GM12878 (cell line): ENCODE results near the gene PDF. TPM values are rescaled to one million over a fixed set of nuclear protein-coding genes. Genes with fewer than 3 reads are reported as not detected.

Experiments used
- IKZF1 ChIP-seq: fragments of 450-650 bp; conservative IDR thresholded peaks from 2 replicates; pipeline ENCODE4 v1.6.1; 2017; ENCODE audit warnings: antibody characterized with exemption, mild to moderate bottlenecking
- IKZF2 ChIP-seq, 2 experiments: fragments of 450-650 bp; IDR thresholded peaks; 2 replicates each; pipeline ENCODE4 v1.6.1; 2017; ENCODE audit warnings: mild to moderate bottlenecking in 2 of 2, moderate library complexity in 2 of 2
- MEF2B ChIP-seq: fragments of 450-650 bp; IDR thresholded peaks from 2 replicates; pipeline ENCODE4 v1.6.1; 2018; ENCODE audit warnings: mild to moderate bottlenecking, moderate library complexity; ENCODE audit not compliant: partially characterized antibody, poor library complexity, severe bottlenecking
- NFIC ChIP-seq: IDR thresholded peaks from 2 replicates; pipeline ENCODE4 v1.6.1; 2012; ENCODE audit warnings: low read depth, mild to moderate bottlenecking, inconsistent platforms, low read length, moderate library complexity
- POLR2A ChIP-seq: IDR thresholded peaks from 2 replicates; pipeline ENCODE4 v1.6.1; 2011; ENCODE audit warnings: low read depth, mild to moderate bottlenecking, low read length
- POU2F2 ChIP-seq: IDR thresholded peaks from 3 replicates; pipeline ENCODE4 v1.6.1; 2011; ENCODE audit warnings: low read depth, mild to moderate bottlenecking, low read length, borderline replicate concordance
- RB1 ChIP-seq: fragments of 450-650 bp; formaldehyde crosslinking; IDR thresholded peaks from 2 replicates; pipeline ENCODE4 v1.6.1; 2017; ENCODE audit warnings: mild to moderate bottlenecking, borderline replicate concordance
- polyA plus RNA-seq, 11 experiments: library from polyadenylated mRNA; depleted of rRNA in 4 of 11; unstranded in 6 of 11; stranded (reverse) in 5 of 11; fragments of >200 nt; fragmentation: Nextera tagmentation in 4 of 11; fragmentation: Illumina TruSeq in 1 of 11; extraction: Ambion mirVana in 4 of 11; extraction: Trizol in 1 of 11; gene quantifications; 1 replicate in 1 of 11; 2 replicates in 10 of 11; pipeline versions ENCODE4 v1.2.1 to v1.2.3, GENCODE V29; 2011 to 2016; ENCODE audit warnings: inconsistent platforms in 2 of 11, missing spikeins in 2 of 11, low read depth in 1 of 11
- total RNA-seq, 4 experiments: library from RNA; depleted of rRNA in 3 of 4; stranded (reverse); fragments of >200 nt in 3 of 4; fragmentation: Illumina TruSeq in 1 of 4; extraction: Trizol in 1 of 4; gene quantifications; 2 replicates each; pipeline versions ENCODE4 v1.2.1 to v1.2.3, GENCODE V29; 2013 to 2021
- TF ChIP-seq, protein P1 (sequence below): fragments of 450-650 bp; IDR thresholded peaks from 2 replicates; pipeline ENCODE4 v1.6.1; 2017; ENCODE audit warnings: mild to moderate bottlenecking, moderate library complexity
- TF ChIP-seq, protein P2 (sequence below): IDR thresholded peaks from 2 replicates; pipeline ENCODE4 v1.6.1; 2012; ENCODE audit warnings: low read depth, low read length, improper control_type of control experiment
- TF ChIP-seq, protein P3 (sequence below): fragments of 450-650 bp; conservative IDR thresholded peaks from 2 replicates; pipeline ENCODE4 v1.6.1; 2017; ENCODE audit warnings: mild to moderate bottlenecking, moderate library complexity
- TF ChIP-seq, protein P4 (sequence below): fragments of 450-650 bp; IDR thresholded peaks from 2 replicates; pipeline ENCODE4 v1.6.1; 2017; ENCODE audit warnings: low read depth, mild to moderate bottlenecking, moderate library complexity
- TF ChIP-seq, protein P5 (sequence below): IDR thresholded peaks from 2 replicates; pipeline ENCODE4 v1.6.1; 2011; ENCODE audit warnings: borderline replicate concordance, low read depth, mild to moderate bottlenecking, moderate library complexity, low read length; ENCODE audit not compliant: insufficient read depth, poor library complexity, severe bottlenecking
- TF ChIP-seq, protein P6 (sequence below): fragments of 450-650 bp; IDR thresholded peaks from 2 replicates; pipeline ENCODE4 v1.6.1; 2016; ENCODE audit warnings: mild to moderate bottlenecking, moderate library complexity, borderline replicate concordance

PDF gene
- total and polyA plus RNA-seq, 10 of the 15 experiments (the other 5 are each of a cell fraction or from before 2014, with no cell fraction given), result 0.13 to 44.1 (median 16.7) TPM

DNA sequence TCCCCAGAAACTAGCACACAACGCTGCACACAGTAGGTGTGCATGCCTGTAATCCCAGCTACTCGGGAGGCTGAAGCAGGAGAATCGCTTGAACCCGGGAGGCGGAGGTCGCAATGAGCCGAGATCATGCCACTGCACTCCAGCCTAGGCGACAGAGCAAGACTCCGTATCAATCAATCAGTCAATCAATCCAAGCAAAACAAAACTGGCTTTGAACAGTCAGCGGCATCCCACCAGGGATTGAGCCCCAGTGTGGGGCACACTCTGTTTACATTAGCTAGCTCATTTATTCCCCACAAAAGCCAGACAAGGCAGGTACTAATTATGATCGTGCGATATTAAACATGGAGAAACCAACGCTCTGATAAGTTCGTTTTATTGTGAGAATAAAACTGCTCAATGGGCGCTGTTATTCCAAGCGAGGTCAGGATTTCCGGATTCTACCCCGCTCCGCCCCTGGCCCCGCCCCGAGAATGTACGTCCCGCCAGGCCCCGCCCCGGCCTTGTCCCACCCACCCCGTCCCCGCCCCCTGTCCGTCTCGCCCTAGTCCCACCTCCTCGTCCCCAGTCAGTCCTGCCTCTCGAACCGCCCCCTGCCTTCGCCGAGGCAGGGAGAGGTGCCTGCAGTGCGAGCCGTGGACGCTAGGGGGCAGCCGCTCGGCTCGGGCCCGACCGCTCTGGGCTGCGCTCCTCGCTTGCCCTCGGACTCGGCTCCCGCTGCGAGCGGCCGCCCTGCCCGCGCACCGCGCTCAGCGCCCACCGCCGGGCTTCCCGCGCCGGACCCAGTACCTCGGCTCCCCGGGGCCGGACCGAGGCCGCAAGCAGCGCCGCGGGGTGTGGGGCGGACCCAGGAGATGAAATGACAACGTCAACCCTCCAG lies 19.5 kb downstream of the PDF start, which contains the start of gene VPS4A (continued):
- TF ChIP-seq, protein P1, sequence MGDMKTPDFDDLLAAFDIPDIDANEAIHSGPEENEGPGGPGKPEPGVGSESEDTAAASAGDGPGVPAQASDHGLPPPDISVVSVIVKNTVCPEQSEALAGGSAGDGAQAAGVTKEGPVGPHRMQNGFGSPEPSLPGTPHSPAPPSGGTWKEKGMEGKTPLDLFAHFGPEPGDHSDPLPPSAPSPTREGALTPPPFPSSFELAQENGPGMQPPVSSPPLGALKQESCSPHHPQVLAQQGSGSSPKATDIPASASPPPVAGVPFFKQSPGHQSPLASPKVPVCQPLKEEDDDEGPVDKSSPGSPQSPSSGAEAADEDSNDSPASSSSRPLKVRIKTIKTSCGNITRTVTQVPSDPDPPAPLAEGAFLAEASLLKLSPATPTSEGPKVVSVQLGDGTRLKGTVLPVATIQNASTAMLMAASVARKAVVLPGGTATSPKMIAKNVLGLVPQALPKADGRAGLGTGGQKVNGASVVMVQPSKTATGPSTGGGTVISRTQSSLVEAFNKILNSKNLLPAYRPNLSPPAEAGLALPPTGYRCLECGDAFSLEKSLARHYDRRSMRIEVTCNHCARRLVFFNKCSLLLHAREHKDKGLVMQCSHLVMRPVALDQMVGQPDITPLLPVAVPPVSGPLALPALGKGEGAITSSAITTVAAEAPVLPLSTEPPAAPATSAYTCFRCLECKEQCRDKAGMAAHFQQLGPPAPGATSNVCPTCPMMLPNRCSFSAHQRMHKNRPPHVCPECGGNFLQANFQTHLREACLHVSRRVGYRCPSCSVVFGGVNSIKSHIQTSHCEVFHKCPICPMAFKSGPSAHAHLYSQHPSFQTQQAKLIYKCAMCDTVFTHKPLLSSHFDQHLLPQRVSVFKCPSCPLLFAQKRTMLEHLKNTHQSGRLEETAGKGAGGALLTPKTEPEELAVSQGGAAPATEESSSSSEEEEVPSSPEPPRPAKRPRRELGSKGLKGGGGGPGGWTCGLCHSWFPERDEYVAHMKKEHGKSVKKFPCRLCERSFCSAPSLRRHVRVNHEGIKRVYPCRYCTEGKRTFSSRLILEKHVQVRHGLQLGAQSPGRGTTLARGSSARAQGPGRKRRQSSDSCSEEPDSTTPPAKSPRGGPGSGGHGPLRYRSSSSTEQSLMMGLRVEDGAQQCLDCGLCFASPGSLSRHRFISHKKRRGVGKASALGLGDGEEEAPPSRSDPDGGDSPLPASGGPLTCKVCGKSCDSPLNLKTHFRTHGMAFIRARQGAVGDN, result peak; percentile 7
- TF ChIP-seq MEF2B (no peak), IKZF2 (IDR thresholded peaks at IDR 0.05) (peak in 1 of 2 experiments; percentile 17; a peak in 2 of 4 replicates), POU2F2 (0 out of 3 replicates have a peak, but pooled peaks have one; percentile 16), RB1 (peak; percentile 94; the same call in 1 of the 2 replicates), POLR2A (peak; percentile 88), NFIC (no peak), IKZF1 (peak; percentile 84)
- TF ChIP-seq, protein P2, sequence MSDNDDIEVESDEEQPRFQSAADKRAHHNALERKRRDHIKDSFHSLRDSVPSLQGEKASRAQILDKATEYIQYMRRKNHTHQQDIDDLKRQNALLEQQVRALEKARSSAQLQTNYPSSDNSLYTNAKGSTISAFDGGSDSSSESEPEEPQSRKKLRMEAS, result peak; percentile 20; the same call in 1 of the 2 replicates
- TF ChIP-seq, protein P3, sequence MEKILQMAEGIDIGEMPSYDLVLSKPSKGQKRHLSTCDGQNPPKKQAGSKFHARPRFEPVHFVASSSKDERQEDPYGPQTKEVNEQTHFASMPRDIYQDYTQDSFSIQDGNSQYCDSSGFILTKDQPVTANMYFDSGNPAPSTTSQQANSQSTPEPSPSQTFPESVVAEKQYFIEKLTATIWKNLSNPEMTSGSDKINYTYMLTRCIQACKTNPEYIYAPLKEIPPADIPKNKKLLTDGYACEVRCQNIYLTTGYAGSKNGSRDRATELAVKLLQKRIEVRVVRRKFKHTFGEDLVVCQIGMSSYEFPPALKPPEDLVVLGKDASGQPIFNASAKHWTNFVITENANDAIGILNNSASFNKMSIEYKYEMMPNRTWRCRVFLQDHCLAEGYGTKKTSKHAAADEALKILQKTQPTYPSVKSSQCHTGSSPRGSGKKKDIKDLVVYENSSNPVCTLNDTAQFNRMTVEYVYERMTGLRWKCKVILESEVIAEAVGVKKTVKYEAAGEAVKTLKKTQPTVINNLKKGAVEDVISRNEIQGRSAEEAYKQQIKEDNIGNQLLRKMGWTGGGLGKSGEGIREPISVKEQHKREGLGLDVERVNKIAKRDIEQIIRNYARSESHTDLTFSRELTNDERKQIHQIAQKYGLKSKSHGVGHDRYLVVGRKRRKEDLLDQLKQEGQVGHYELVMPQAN, result peak; percentile 95; the same call in 1 of the 2 replicates
- TF ChIP-seq, protein P4, sequence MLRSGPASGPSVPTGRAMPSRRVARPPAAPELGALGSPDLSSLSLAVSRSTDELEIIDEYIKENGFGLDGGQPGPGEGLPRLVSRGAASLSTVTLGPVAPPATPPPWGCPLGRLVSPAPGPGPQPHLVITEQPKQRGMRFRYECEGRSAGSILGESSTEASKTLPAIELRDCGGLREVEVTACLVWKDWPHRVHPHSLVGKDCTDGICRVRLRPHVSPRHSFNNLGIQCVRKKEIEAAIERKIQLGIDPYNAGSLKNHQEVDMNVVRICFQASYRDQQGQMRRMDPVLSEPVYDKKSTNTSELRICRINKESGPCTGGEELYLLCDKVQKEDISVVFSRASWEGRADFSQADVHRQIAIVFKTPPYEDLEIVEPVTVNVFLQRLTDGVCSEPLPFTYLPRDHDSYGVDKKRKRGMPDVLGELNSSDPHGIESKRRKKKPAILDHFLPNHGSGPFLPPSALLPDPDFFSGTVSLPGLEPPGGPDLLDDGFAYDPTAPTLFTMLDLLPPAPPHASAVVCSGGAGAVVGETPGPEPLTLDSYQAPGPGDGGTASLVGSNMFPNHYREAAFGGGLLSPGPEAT, result 0 out of 2 replicates have a peak, but pooled peaks have one; percentile 17
- TF ChIP-seq, protein P5, sequence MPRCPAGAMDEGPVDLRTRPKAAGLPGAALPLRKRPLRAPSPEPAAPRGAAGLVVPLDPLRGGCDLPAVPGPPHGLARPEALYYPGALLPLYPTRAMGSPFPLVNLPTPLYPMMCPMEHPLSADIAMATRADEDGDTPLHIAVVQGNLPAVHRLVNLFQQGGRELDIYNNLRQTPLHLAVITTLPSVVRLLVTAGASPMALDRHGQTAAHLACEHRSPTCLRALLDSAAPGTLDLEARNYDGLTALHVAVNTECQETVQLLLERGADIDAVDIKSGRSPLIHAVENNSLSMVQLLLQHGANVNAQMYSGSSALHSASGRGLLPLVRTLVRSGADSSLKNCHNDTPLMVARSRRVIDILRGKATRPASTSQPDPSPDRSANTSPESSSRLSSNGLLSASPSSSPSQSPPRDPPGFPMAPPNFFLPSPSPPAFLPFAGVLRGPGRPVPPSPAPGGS, result no peak
- TF ChIP-seq, protein P6, sequence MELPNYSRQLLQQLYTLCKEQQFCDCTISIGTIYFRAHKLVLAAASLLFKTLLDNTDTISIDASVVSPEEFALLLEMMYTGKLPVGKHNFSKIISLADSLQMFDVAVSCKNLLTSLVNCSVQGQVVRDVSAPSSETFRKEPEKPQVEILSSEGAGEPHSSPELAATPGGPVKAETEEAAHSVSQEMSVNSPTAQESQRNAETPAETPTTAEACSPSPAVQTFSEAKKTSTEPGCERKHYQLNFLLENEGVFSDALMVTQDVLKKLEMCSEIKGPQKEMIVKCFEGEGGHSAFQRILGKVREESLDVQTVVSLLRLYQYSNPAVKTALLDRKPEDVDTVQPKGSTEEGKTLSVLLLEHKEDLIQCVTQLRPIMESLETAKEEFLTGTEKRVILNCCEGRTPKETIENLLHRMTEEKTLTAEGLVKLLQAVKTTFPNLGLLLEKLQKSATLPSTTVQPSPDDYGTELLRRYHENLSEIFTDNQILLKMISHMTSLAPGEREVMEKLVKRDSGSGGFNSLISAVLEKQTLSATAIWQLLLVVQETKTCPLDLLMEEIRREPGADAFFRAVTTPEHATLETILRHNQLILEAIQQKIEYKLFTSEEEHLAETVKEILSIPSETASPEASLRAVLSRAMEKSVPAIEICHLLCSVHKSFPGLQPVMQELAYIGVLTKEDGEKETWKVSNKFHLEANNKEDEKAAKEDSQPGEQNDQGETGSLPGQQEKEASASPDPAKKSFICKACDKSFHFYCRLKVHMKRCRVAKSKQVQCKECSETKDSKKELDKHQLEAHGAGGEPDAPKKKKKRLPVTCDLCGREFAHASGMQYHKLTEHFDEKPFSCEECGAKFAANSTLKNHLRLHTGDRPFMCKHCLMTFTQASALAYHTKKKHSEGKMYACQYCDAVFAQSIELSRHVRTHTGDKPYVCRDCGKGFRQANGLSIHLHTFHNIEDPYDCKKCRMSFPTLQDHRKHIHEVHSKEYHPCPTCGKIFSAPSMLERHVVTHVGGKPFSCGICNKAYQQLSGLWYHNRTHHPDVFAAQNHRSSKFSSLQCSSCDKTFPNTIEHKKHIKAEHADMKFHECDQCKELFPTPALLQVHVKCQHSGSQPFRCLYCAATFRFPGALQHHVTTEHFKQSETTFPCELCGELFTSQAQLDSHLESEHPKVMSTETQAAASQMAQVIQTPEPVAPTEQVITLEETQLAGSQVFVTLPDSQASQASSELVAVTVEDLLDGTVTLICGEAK, result no peak
